ENCODE results near the gene LBHD1.
A peak's percentile ranks its signal among the peaks of the same experiment; 100 is the strongest.

LBHD1 gene

DNA sequence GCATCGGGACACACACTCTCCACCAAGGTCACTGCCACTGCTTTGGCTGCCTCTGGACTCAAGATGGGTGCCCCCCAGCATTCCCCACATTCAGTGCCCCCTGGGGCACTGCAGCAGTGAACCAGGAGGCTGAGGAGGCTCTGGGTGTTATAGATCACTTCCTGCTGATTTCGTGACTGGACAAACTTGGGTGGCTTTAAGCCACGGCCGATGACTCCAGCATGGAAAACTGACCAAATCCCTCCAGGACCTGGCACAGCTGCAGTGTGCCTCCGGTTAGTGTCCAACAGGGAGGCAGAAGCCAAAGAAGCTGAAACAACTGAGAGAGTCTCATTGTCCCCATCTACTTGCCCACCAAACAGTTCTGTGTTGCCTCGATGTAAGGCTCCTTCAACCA is 24.5 kb downstream of the LBHD1 start:
- no peak for DNase-seq (ENCODE audit: low read depth in 1 of 2, low spot score in 1 of 2)
- no peak overlapping the region for H3K4me3 ChIP-seq (replicated peaks; ENCODE audit: insufficient read depth, low read length)
- H3K27ac ChIP-seq (replicated peaks) = no peak overlapping the region
- H3K27me3 ChIP-seq (ENCODE audit: insufficient read depth, poor library complexity, severe bottlenecking) = no peaks in the 10 kb centered on the region
- TF ChIP-seq CTCF (IDR thresholded peaks at IDR 0.05; ENCODE audit: insufficient read depth, low read length) (no peak), POLR2AphosphoS5 (IDR thresholded peaks at IDR 0.05; ENCODE audit: low read depth) (peak; percentile 26)

GRCh38 chr11:62646825-62647608 is 25.1 kb downstream of the LBHD1 start:
- TF ChIP-seq POLR2AphosphoS5 (IDR thresholded peaks at IDR 0.05; ENCODE audit: low read depth) = no peak
- TF ChIP-seq REST (IDR thresholded peaks at IDR 0.05; ENCODE audit: insufficient replicate concordance, low read depth) = no peak
- TF ChIP-seq SPI1 (IDR thresholded peaks at IDR 0.05; ENCODE audit: borderline replicate concordance, low read depth) = no peak
- no peak for TF ChIP-seq CTCF (IDR thresholded peaks at IDR 0.05; ENCODE audit: insufficient read depth, low read length)
- TF ChIP-seq GABPA (IDR thresholded peaks at IDR 0.05; ENCODE audit: low read depth) = no peak
- no peak overlapping the region for H3K4me3 ChIP-seq (replicated peaks; ENCODE audit: insufficient read depth, low read length)
- no peak overlapping the region for H3K27ac ChIP-seq (replicated peaks)

GRCh38 chr11:62645946-62646824 is 25.9 kb downstream of the LBHD1 start, which contains the start of gene GANAB:
Gene GANAB, minus strand, starts transcription at chr11:62646613. Its CDS starts 14 bp downstream, at chr11:62646599.
- TF ChIP-seq GABPA (IDR thresholded peaks at IDR 0.05; ENCODE audit: low read depth) (peak; percentile 48; the same call in 1 of the 2 replicates), REST (IDR thresholded peaks at IDR 0.05; ENCODE audit: insufficient replicate concordance, low read depth) (peak; percentile 56), SPI1 (IDR thresholded peaks at IDR 0.05; ENCODE audit: borderline replicate concordance, low read depth) (no peak), CTCF (IDR thresholded peaks at IDR 0.05; ENCODE audit: insufficient read depth, low read length) (no peak), POLR2AphosphoS5 (IDR thresholded peaks at IDR 0.05; ENCODE audit: low read depth) (peak; percentile 91)
- peak; percentile 97 to 100 for DNase-seq (ENCODE audit: low read depth in 1 of 2, low spot score in 1 of 2)
- peak within 1 kb of the TSS; percentile 51 for H3K4me3 ChIP-seq (replicated peaks; ENCODE audit: insufficient read depth, low read length)
- peak within 1 kb of the TSS; percentile 95 for H3K27ac ChIP-seq (replicated peaks)
- no peaks in the 10 kb centered on the region for H3K27me3 ChIP-seq (ENCODE audit: insufficient read depth, poor library complexity, severe bottlenecking)

More at GRCh38 chr11:62646825-62647608, 25.1 kb downstream of the LBHD1 start:
- no peaks in the 10 kb centered on the region for H3K27me3 ChIP-seq (ENCODE audit: insufficient read depth, poor library complexity, severe bottlenecking)
- DNase-seq (ENCODE audit: low read depth in 1 of 2, low spot score in 1 of 2) = no peak
